ENCODE results near the gene CLMN. TPM values are rescaled to one million over a fixed set of nuclear protein-coding genes. Genes with fewer than 3 reads are reported as not detected.

Gene CLMN
- total RNA-seq, 4 donors from 2014 or later = 20.7 to 56.5 (median 29.7) TPM

- no peak for TF ChIP-seq CTCF (IDR thresholded peaks at IDR 0.05; ENCODE audit: low read depth)
These were observed 109.0 kb downstream of the CLMN start for GRCh38 chr14:95210699-95211098.

- no peak for TF ChIP-seq CTCF (IDR thresholded peaks at IDR 0.05; ENCODE audit: low read depth)
These were observed 111.1 kb downstream of the CLMN start for GRCh38 chr14:95208598-95208997.

GRCh38 chr14:95207475-95208233 is 112.1 kb downstream of the CLMN start:
- TF ChIP-seq CTCF (IDR thresholded peaks at IDR 0.05; ENCODE audit: low read depth) = no peak

- TF ChIP-seq CTCF (IDR thresholded peaks at IDR 0.05; ENCODE audit: low read depth) = no peak
These were observed 113.2 kb downstream of the CLMN start for GRCh38 chr14:95206534-95206933.

- TF ChIP-seq CTCF (IDR thresholded peaks at IDR 0.05; ENCODE audit: low read depth) = no peak
These were observed 115.0 kb downstream of the CLMN start for GRCh38 chr14:95204705-95205104.

- TF ChIP-seq CTCF (IDR thresholded peaks at IDR 0.05; ENCODE audit: low read depth) = no peak
These were observed 119.3 kb downstream of the CLMN start for GRCh38 chr14:95200404-95200803.

GRCh38 chr14:95199298-95199983 is 120.3 kb downstream of the CLMN start:
- TF ChIP-seq CTCF (IDR thresholded peaks at IDR 0.05; ENCODE audit: low read depth) = no peak
